OCI-LY1 (cell line): ENCODE measurements around the gene PHACTR4.
A peak's percentile ranks its signal among the peaks of the same experiment; 100 is the strongest.
"Not testable (repeated sequence)": the region's sequence is repeated elsewhere in the genome, so short reads cannot be mapped to it uniquely, and the experiment has no call there.

Experiments
- H2AFZ ChIP-seq: fragments of 200-600 bp; sonication (generic), shearing (Covaris generic); 2 replicates; pipeline ENCODE4 v1.6.0; 2014; ENCODE audit warnings: antibody characterized with exemption, mild to moderate bottlenecking, low read length
- H3F3A ChIP-seq: fragments of 200-600 bp; sonication (generic), shearing (Covaris generic); 2 replicates; pipeline ENCODE4 v1.6.0; 2014; ENCODE audit warnings: mild to moderate bottlenecking, antibody characterized with exemption, low read length, moderate library complexity; ENCODE audit not compliant: insufficient read depth
- H3K27ac ChIP-seq: fragments of 200-600 bp; sonication (generic); 2 replicates; pipeline ENCODE4 v1.5.1; 2014; ENCODE audit warnings: low read length, mixed run types, mild to moderate bottlenecking, low read depth; ENCODE audit not compliant: poor library complexity, severe bottlenecking
- H3K27me3 ChIP-seq: fragments of 200-600 bp; sonication (generic); 2 replicates; pipeline ENCODE4 v1.6.0; 2014; ENCODE audit warnings: antibody characterized with exemption, mild to moderate bottlenecking, low read length, moderate library complexity; ENCODE audit not compliant: insufficient read depth
- H3K36me3 ChIP-seq: fragments of 200-600 bp; sonication (generic); 2 replicates; pipeline ENCODE4 v1.6.1; 2014; ENCODE audit warnings: mild to moderate bottlenecking, antibody characterized with exemption, low read length, moderate library complexity, mixed read lengths; ENCODE audit not compliant: insufficient read depth
- H3K4me1 ChIP-seq: fragments of 200-600 bp; sonication (generic); 2 replicates; pipeline ENCODE4 v1.5.1; 2014; ENCODE audit warnings: mild to moderate bottlenecking, low read length, moderate library complexity; ENCODE audit not compliant: insufficient read depth, severe bottlenecking
- H3K4me2 ChIP-seq: fragments of 200-600 bp; sonication (generic), shearing (Covaris generic); 2 replicates; pipeline ENCODE4 v1.6.1; 2014; ENCODE audit warnings: low read length
- H3K4me3 ChIP-seq: fragments of 200-600 bp; sonication (generic); 2 replicates; pipeline ENCODE4 v1.5.1; 2014; ENCODE audit warnings: low read length, low read depth, mild to moderate bottlenecking, mixed read lengths; ENCODE audit not compliant: poor library complexity, severe bottlenecking
- H3K79me2 ChIP-seq: fragments of 200-600 bp; shearing (Covaris generic); 2 replicates; pipeline ENCODE4 v1.6.1; 2016; ENCODE audit warnings: mixed run types, low read length, mixed read lengths; ENCODE audit not compliant: insufficient read depth
- H3K9ac ChIP-seq: fragments of 200-600 bp; sonication (generic), shearing (Covaris generic); 2 replicates; pipeline ENCODE4 v1.6.1; 2014; ENCODE audit warnings: mild to moderate bottlenecking, low read length, mixed read lengths
- H3K9me2 ChIP-seq: fragments of 200-600 bp; sonication (generic), shearing (Covaris generic); 2 replicates; pipeline ENCODE4 v1.6.1; 2014; ENCODE audit warnings: low read depth, mild to moderate bottlenecking, low read length, mixed read lengths
- H3K9me3 ChIP-seq: fragments of 200-600 bp; shearing (Covaris generic); 2 replicates; pipeline ENCODE4 v1.6.1; 2014; ENCODE audit warnings: low read length, mixed read lengths
- H4K20me1 ChIP-seq: fragments of 200-600 bp; sonication (generic), shearing (Covaris generic); 2 replicates; pipeline ENCODE4 v1.6.0; 2016; ENCODE audit warnings: mild to moderate bottlenecking, low read length; ENCODE audit not compliant: insufficient read depth
- CTCF ChIP-seq: fragments of 200-600 bp; sonication (generic), shearing (Covaris generic); IDR thresholded peaks from 2 replicates; pipeline ENCODE4 v1.5.1; 2017; ENCODE audit warnings: mild to moderate bottlenecking, antibody characterized with exemption, low read length, moderate library complexity, mixed read lengths
- EZH2 ChIP-seq: fragments of 200-600 bp; sonication (generic), shearing (Covaris generic); IDR thresholded peaks from 2 replicates; pipeline ENCODE4 v1.8.0; 2017; ENCODE audit warnings: borderline replicate concordance, mixed run types, mild to moderate bottlenecking, antibody characterized with exemption, low read length, moderate library complexity, mixed read lengths

The PHACTR4 gene

GRCh38 chr1:28364888-28365287 is 4.7 kb upstream of the PHACTR4 start:
- H3K9me2 ChIP-seq = no peaks in the 10 kb centered on the region
- no peaks in the 10 kb centered on the region for H3K36me3 ChIP-seq
- no peak overlapping the region for H3K4me3 ChIP-seq
- peaks cover 7% of the 10 kb centered on the region for H3K4me1 ChIP-seq
- no peak overlapping the region for H3K27ac ChIP-seq
- H3K4me2 ChIP-seq = no peak overlapping the region
- H3K27me3 ChIP-seq = no peaks in the 10 kb centered on the region
- no peaks in the 10 kb centered on the region for H4K20me1 ChIP-seq
- no peaks in the 10 kb centered on the region for H3K79me2 ChIP-seq
- H2AFZ ChIP-seq = no peak overlapping the region
- no peaks in the 10 kb centered on the region for H3F3A ChIP-seq
- H3K9ac ChIP-seq = no peak overlapping the region
- H3K9me3 ChIP-seq = no peaks in the 10 kb centered on the region
- TF ChIP-seq CTCF = no peak
- no peak for TF ChIP-seq EZH2

- Histone ChIP-seq H3K79me2 (peaks cover 7% of the 10 kb centered on the region; the same call in 1 of the 2 replicates), H3K4me2 (no peak overlapping the region), H2AFZ (no peak overlapping the region), H3K4me1 (peaks cover 12% of the 10 kb centered on the region), H3F3A (no peaks in the 10 kb centered on the region), H3K9me2 (no peaks in the 10 kb centered on the region), H4K20me1 (no peaks in the 10 kb centered on the region), H3K27me3 (no peaks in the 10 kb centered on the region), H3K9ac (no peak overlapping the region), H3K36me3 (no peaks in the 10 kb centered on the region), H3K27ac (no peak overlapping the region), H3K9me3 (no peaks in the 10 kb centered on the region), H3K4me3 (no peak overlapping the region)
- TF ChIP-seq EZH2 = no peak
- TF ChIP-seq CTCF = no peak
These were observed 3.7 kb upstream of the PHACTR4 start for GRCh38 chr1:28365864-28366263.

GRCh38 chr1:28368608-28369007 is 932 bp upstream of the PHACTR4 start:
- H3K27ac ChIP-seq = peak overlapping the region; percentile 81
- not testable (repeated sequence) for H3K9ac ChIP-seq

GRCh38 chr1:28370239-28371009 is 884 bp downstream of the PHACTR4 start:
- Histone ChIP-seq H3K4me2 (peak overlapping the region; percentile 80), H4K20me1 (no peaks in the 10 kb centered on the region), H3K4me1 (peaks cover 32% of the 10 kb centered on the region), H3F3A (no peaks in the 10 kb centered on the region), H2AFZ (no peak overlapping the region), H3K9ac (peak overlapping the region; percentile 91), H3K9me3 (no peaks in the 10 kb centered on the region), H3K27ac (peak overlapping the region; percentile 81), H3K4me3 (peak overlapping the region; percentile 81), H3K36me3 (no peaks in the 10 kb centered on the region), H3K79me2 (peaks cover 20% of the 10 kb centered on the region), H3K9me2 (no peaks in the 10 kb centered on the region), H3K27me3 (no peaks in the 10 kb centered on the region)
- TF ChIP-seq EZH2 (no peak), CTCF (peak; percentile 20; the same call in 1 of the 2 replicates)

More at GRCh38 chr1:28368608-28369007, 932 bp upstream of the PHACTR4 start:
- H3K79me2 ChIP-seq = peaks cover 17% of the 10 kb centered on the region
- H3K4me3 ChIP-seq, H3K9me3 ChIP-seq, H3K36me3 ChIP-seq, H3K9me2 ChIP-seq, H4K20me1 ChIP-seq, H3F3A ChIP-seq, H3K27me3 ChIP-seq: not testable (repeated sequence)
- H2AFZ ChIP-seq = peak overlapping the region; percentile 86; the same call in 1 of the 2 replicates
- H3K4me1 ChIP-seq = peaks cover 25% of the 10 kb centered on the region
- H3K4me2 ChIP-seq = 0 out of 2 replicates have a peak overlapping the region, but pooled peaks have one; percentile 80
